ENCODE results near the gene SNX11.

The SNX11 gene

GRCh38 chr17:48169926-48170325 is 62.4 kb downstream of the SNX11 start:
- no peak for DNase-seq
